ENCODE measurements around the gene ENHO.
A peak's percentile ranks its signal among the peaks of the same experiment; 100 is the strongest.

DNA sequence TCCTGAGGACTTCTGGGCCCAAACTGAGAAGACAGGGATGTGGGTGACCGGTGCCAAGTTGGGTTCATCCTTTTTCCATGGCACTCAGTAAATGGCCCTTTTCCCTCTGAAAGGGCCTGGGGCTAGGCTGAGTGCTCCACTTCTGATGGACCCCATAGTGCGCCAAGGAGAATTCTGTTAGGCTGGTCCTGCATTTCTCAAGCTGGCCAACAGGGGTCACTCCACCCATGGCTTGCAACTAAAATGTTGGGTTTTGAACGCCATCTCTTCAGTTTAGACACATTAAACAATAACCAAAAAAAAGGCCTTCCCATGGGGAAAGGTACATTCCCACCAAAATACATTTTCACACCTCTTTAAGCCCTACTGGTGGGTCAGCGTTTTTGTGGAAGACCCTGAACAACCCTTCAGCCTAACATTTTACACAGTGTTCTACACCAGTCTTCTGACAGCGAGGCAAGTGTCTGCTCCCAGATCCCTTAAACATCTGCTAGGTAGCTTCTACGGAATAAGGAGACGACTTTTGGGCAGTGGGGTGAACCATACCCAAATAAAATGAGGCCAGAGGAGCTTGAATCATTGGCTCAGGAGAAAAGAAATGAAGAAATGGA is 39.5 kb upstream of the ENHO start:
- TF ChIP-seq, protein P1, sequence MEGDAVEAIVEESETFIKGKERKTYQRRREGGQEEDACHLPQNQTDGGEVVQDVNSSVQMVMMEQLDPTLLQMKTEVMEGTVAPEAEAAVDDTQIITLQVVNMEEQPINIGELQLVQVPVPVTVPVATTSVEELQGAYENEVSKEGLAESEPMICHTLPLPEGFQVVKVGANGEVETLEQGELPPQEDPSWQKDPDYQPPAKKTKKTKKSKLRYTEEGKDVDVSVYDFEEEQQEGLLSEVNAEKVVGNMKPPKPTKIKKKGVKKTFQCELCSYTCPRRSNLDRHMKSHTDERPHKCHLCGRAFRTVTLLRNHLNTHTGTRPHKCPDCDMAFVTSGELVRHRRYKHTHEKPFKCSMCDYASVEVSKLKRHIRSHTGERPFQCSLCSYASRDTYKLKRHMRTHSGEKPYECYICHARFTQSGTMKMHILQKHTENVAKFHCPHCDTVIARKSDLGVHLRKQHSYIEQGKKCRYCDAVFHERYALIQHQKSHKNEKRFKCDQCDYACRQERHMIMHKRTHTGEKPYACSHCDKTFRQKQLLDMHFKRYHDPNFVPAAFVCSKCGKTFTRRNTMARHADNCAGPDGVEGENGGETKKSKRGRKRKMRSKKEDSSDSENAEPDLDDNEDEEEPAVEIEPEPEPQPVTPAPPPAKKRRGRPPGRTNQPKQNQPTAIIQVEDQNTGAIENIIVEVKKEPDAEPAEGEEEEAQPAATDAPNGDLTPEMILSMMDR (IDR thresholded peaks at IDR 0.05; ENCODE audit: insufficient read depth, low read length, poor library complexity, severe bottlenecking): peak; percentile 99
- TF ChIP-seq EZH2phosphoT487 (conservative IDR thresholded peaks at IDR 0.05; ENCODE audit: low read length): no peak

Measured in SU-DHL-6 (cell line).